22Rv1 (cell line): ENCODE results near the gene FCHSD2.

Source experiments
- H3K27ac ChIP-seq: fragments of 450-650 bp; 2 replicates; pipeline ENCODE4 v1.5.1; 2017
- ZFX ChIP-seq: fragments of 450-650 bp; IDR thresholded peaks from 2 replicates; pipeline ENCODE4 v1.6.1; 2017; ENCODE audit warnings: antibody characterized with exemption, borderline replicate concordance
- TF ChIP-seq, protein P1 (sequence below): fragments of 450-650 bp; IDR thresholded peaks from 2 replicates; pipeline ENCODE4 v1.5.1; 2017; ENCODE audit warnings: mild to moderate bottlenecking

The FCHSD2 gene

DNA sequence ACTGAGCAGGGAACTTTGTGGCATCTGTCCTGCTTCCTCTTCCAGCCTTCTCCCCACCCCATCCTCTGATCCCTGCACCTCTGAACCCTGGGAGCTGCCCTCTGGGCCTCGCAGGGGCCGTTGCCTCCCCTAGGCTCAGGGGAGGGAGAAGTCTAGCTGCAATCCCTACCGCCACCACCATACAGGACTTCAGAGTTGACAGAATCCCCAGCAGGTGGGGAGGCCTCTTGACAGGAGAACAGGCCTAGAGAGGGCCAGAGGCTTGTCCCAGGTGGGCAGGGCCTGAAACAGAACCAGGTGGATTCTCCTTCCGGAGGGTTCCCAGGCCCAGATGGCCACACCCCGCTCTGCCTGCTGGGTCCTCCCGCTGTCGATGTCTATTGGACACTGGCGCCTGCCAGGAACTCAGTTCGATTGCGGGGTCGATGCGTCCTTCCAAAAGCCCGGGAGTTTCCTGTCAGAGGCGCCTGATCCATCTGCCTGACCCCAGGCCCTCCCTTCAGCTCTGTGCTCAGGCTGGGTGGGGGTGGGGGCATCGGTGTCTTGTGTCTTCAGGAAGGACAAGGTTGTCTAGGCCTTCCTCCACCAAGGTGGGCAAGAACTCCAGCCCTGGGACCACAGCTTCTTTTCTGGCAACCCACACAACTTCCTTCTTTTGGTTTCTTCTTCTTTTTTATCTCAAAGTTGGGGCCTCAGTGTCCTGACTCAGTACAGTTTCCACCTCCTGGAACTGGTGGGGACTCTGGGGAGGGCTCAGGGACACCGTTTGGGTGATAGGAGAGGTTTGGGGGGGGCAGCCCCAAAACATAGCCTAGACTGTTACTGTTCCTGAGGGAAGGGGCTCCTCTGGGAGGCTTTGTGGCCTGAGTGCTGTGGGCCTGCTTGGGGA, 354.7 kb downstream of the FCHSD2 start:
- TF ChIP-seq ZFX, result no peak
- TF ChIP-seq, protein P1, sequence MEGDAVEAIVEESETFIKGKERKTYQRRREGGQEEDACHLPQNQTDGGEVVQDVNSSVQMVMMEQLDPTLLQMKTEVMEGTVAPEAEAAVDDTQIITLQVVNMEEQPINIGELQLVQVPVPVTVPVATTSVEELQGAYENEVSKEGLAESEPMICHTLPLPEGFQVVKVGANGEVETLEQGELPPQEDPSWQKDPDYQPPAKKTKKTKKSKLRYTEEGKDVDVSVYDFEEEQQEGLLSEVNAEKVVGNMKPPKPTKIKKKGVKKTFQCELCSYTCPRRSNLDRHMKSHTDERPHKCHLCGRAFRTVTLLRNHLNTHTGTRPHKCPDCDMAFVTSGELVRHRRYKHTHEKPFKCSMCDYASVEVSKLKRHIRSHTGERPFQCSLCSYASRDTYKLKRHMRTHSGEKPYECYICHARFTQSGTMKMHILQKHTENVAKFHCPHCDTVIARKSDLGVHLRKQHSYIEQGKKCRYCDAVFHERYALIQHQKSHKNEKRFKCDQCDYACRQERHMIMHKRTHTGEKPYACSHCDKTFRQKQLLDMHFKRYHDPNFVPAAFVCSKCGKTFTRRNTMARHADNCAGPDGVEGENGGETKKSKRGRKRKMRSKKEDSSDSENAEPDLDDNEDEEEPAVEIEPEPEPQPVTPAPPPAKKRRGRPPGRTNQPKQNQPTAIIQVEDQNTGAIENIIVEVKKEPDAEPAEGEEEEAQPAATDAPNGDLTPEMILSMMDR, result peak; percentile 10; the same call in 1 of the 2 replicates
- peak overlapping the region; percentile 98 for H3K27ac ChIP-seq
